GM18526 (cell line): Measurements from ENCODE around the gene GATD1.

Source experiments
- POLR2A ChIP-seq: IDR thresholded peaks from 3 replicates; pipeline ENCODE4 v1.6.1; 2011; ENCODE audit not compliant: insufficient read length; ENCODE audit errors: extremely low read depth

GATD1 gene

DNA sequence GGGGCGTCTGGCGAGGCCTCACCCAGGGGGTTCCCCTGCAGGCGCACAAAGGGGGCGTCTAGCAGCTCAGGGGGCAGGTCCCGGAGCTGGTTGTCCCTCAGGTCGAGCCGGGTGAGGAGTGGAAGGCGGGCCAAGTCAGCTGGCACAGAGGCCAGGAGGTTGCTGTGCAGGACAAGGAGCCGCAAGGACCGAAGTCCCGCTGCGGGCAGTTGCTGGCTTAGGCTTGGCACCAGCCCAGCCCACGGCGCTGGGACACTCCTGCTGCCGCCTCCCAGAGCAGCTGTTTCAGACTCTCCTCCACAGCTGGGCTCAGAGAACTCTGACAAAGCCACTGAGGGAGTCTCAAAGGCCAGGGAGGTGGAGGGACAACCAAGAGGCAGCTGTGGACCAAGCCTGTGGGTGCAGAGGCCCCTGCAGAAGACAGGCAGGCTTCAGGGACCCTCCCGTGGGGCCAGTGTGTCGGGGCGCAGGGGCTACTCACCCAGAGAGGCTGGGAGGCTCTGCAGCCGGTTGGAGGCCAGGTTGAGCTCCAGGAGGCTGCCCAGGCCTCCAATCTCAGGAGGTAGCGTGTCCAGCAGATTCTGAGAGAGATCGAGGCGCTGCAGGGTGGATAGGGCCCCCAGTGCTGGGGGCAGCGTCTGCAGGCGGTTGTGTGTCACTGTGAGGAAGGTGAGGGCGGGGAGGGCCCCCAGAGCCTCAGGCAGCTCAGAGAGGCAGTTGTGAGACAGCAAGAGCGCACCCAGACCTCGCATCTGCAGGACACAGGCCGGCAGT is 25.6 kb upstream of the GATD1 start:
- TF ChIP-seq POLR2A = no peak

DNA sequence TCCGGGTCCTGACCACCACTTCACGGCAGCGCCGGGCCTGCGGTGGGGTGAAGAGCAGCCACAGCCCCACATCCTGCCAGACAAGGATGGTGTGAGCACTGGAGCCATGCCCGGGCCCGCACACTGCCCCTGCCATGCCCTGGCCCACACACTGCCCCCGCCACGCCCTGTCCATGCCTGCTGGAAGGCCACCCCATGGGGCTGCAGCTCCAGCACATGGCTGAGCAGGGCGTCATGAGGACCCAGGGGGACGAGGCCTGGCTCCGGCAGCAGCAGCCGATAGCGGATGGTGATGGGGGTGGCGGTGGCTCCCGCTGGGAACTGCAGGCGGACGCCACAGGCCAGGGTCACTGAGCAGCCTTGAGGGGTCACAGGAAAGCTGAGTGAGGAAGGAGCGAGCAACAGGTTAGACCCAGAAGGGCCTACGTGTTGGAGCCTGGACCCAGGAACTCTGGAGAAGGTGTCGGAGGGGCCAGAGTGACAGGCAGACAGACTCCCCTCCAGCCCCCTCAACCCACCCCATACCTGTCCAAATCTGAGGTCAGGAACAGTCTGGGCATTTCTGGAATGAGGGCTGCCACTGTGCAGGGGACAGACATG is 24.8 kb upstream of the GATD1 start:
- TF ChIP-seq POLR2A = no peak

DNA sequence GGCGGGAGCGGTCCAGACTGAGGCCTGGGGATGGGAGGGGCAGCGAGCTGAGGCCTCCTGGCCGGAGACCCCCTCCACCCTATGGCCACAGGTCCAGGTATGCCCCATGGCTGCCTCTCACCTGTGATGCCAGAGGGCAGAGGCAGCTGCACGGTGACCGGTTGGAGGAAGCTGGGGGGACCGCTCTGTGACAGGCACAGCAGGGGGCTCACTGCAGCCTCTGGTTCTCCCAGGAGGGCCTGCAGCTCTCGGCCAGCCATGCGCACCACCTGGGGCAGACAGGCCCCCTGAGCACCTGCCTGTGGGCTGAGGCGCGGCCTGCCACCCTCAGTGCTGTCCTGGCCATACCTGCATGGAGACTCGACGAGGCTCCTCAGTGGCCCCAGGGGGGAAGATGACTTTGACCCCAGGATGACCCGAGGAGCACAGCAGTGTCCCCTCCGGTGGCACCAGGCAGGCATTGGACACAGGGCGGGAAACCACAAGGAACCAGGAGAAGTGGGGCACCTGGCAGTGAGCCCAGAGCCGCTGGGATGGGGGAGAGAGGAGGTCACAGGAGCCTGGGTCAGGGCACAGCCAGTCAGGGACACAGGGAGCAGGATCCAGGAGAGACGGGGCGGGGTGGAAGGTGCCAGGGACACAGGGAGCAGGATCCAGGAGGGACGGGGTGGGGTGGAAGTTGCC is 24.0 kb upstream of the GATD1 start:
- TF ChIP-seq POLR2A = no peak

DNA sequence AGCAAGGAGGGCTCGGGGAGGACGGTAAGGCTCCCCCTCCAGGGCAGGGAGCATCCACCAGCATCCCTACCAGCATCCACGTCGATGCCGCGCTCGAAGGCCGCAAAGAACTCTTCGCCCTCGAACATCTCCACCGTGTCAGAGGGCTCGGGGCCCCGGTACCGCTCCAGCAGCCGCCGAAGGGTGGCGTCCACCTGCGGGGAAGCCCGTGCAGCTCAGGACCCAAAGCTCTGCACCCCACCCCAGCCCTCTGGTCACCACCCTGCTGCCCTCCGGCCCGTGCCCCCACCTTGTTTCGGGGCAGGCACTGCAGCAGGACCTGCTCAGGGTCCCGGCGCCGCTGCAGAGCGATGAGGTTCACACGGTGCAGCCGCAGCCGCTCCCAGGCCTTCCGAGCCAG is 23.2 kb upstream of the GATD1 start:
- TF ChIP-seq POLR2A = no peak

DNA sequence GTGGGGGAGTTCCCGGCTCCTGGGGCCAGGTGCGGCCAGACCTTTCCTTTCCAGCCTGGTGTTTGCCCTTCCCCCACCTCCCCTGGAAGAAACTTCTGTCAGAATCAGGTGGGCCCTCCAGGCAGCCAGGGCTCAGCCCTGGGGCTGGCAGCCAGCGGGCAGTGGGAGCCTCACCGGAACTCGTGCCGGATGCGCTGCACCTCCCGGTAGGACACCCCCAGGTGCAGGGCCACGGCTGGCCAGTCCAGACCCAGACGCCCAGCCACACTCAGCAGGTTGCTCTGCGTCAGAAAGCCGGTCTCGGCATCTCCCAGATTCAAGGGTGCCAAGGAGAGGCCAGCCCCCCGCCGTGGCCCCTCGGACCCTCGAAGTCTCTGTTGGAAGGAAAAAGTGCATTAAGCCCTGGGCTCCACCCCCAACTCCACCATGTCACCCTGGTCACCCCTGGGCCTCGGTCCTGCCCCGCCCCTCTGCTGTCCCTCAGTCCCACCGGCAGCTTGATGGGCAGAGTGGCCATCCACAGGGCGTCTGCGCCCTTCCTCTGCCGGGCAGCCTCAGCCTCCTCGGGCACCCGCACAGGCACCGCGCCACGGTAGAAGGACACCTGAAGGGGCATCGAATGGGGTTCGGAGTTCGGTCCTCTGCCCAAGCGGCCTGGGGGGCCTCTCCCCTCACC is 22.5 kb upstream of the GATD1 start:
- no peak for TF ChIP-seq POLR2A

DNA sequence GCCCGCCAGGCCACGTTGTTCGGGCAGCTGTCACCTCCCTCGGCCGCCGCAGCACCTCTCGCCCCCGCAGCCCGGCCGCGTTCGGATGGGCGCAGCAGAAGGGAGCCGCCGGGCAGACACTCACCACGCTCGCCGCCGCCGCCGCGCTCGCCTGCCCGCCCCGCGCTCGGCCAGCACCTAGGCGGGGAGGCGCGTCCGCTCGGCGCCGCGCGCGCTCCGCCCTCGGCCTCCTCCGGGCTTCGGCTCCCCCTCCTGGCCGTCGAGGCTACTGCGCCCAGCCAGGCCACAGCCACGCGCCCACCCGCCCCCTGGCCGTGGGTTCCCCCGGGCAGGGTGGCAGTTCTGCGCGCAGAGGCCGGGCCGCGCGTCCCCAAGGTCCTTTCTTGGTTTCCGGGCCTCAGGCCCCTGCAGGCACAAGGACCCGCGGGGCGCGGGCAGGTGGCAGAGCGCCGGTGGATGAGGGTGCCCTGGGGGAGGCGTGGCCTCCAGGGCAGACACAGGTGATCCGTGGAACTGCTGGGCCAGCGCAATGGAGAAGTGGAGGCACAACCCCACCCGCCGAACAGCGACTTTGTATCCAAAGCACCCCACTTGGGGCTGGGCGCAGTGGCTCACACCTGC is 20.9 kb upstream of the GATD1 start, which contains the start of gene SLC25A22:
Gene SLC25A22 (minus strand): TSS at position 189 of the 621 bp plus-strand sequence. CDS start 3,275 bp downstream, outside the sequence.
- TF ChIP-seq POLR2A = peak; percentile 66

DNA sequence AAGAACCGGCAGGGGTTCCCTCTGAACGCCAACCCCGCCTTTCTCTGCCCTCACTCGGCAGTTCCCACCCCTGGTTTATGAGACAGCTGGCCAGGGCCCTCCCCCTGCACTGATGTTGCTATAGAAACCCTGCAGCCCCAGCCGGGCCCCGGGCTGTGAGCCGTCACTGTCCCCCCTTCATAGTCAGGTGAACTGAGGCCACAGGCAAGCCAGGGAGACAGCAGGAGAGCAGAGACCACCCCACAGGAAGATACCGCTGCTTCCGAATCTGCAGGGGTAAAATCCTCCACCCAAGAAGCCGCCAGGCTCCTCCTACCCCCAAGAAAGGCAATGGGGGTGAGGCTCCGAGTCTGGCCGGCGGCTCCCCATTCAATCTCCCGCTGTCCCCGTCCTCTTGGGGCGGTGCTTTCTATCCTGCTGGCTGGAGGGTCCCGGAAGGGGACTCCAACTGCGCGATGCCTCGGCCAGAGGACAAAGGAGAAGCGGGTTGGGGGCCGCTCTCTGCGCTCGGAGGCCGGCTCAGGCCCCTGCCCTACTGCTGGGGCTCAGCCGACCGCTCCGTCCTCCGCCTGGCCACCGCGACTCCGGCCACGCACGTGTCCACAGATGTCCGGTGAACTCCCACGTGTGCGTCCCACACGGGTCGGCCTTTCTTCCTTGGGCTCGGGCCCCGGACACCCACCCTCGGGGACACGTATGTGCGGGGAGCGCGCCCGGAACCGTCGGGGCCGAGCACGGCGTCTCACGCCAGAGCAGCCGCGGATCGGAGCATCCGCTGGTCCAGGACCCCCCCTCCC is 20.2 kb upstream of the GATD1 start:
- no peak for TF ChIP-seq POLR2A

DNA sequence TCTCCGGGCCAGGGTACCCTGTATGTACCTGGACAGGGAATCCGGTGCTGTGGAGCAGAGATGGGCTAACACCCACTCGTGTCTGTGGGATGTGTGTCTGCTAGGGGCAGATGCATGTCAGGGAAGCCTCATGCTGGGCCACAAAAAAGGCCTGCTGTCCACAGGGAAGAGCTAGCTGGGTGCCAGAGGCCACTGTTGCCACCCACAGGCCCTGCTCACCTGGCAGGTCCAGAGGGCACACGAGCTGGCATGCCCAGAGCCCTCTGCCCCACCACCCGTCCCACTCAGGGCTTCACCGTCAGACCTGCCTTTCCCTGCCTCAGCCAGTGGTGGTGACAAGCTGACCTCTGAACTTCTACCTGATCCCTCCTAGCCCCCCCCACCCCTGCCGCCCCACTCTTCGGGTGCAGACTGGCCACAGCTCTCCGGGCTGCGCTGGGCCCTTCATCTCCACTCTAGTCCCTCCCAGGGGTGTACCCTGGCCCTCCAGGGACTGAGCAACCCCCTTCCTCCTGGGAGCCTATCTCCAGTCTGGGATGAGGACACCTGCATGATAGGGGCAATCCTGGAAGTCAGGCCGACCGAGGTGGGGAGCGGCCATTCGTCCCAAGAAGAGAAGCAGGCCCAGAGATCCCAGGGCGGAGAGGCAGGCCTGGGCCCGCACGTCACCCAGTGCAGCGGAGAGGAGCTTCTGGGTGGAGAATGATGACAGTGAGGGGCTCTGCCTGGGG is 19.4 kb upstream of the GATD1 start:
- TF ChIP-seq POLR2A = peak; percentile 3

- peak; percentile 49 for TF ChIP-seq POLR2A
Measured at GRCh38 chr11:795634-796564, 18.6 kb upstream of the GATD1 start.

DNA sequence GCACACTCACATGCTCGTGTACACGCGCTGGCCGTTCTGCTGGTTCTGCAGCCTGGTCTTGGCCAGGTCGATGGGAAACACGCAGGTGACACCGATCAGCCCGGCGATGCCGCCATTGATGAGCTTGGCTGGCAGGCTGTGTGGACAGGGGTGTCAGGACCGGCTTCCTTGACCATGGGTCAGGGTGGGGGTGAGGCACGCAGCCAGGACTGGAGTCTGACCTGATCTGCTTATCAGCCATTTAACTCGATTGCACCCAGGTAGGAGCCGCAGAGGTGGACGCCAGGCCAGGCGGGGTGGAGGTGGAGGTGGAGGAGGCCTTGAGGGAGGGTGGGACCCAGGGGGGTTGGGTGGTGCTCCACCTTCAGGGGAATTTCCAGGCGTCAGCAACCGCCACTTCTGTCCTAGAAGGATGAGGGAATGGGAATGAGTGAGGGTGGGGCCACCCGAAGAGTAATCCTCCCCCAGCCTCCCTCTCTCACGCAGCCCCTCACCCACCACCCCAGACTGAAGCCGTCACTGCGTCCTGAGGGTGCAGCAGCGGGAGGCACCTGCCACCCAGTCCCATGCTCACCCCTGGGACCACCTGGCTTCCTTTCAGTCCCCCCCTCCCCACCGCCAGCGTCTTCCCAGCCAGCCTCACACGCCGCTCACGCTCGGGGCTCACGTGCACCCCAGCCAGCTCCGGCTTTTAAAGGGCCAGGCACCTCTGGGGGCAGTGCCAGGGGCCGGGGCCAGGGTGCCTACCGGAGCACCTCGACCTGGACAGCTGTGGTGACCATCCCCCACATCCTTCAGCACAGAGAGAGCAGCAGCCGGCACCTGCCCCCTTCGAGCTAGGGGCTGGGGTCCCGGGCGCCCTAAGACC is 17.7 kb upstream of the GATD1 start:
- no peak for TF ChIP-seq POLR2A

DNA sequence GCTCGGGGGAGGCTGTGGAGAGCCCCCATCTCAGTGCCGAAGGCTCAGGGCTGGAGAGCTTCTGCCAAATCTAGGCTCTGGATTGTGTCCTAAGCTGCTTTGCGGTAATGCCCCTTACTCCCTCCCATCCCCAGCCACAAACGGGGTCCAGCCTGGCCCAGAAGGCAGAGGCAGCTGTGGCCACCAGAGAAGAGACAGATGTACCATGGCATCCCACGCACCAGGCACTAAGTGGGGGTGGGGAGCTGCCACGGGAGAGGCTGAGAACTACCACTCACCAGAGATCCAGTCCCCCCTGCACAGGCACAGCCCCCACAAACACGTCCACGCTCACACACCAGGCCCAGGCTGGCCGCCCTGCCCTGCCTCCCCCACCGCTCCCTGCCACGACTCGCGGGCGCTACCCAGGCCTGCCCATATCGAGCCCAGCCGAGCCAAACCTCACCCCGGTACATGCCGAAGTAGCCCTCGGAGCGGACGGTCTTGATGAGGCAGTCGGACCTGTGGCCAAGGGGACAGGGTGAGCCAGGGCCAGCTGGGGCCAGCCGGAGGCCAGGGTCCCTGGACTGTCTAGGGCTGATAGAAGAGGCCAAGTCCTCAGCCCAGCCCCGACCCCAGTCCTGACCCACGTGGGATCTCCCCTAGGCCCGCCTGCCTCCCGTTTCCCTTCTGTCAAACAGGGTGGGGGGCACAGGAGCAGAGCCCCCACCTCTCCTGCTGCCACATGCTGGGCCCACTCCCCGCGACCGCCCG is 16.9 kb upstream of the GATD1 start:
- no peak for TF ChIP-seq POLR2A

DNA sequence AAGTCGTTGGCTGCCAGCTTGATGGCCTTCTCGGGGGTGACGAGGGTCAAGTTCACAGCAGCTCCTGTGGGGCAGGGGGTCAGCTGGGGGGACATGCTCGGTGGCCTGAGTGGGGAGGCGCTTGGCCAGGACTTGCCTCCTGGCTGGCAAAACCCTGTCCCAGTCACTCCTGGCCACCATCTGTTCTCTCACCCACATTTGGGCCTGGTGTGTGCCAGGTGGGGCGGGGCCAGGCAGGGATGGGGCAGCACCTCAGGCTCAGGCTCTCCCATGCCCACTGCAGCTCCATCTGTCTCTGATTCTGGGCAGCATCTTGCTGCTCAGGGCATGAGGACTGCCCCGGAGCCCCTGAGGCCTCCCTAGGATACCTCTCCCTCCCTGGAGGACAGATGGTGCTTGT is 16.3 kb upstream of the GATD1 start:
- TF ChIP-seq POLR2A = no peak
